B cell (primary cell): ENCODE measurements around the gene GUCY2D. TPM values are rescaled to one million over a fixed set of nuclear protein-coding genes. Genes with fewer than 3 reads are reported as not detected.

Source experiments
- ATAC-seq: fragments of 200-7000 bp; cut with Tn5 transposase; one replicate; pipeline ENCODE4 v1.10.0; 2021; ENCODE audit warnings: low read depth, mild to moderate bottlenecking, moderate number of reproducible peaks, moderate library complexity
- CTCF ChIA-PET: fragments of 350-600 bp; sonication (Branson Sonifier 250); formaldehyde crosslinking; loops from one replicate; lab custom pipeline; 2021; ENCODE audit warnings: antibody characterized with exemption, inconsistent platforms; lab: Charles Lee
- POLR2A ChIA-PET: fragments of 350-600 bp; sonication (Branson Sonifier 250); formaldehyde crosslinking; loops from one replicate; lab custom pipeline; 2021; ENCODE audit warnings: antibody characterized with exemption; lab: Charles Lee
- DNase-seq: peaks from one replicate; pipeline ENCODE4 v3.0.0; 2013
- H2AFZ ChIP-seq: 2 replicates; pipeline ENCODE4 v1.6.1; 2012; ENCODE audit warnings: mild to moderate bottlenecking, low read depth, low read length; ENCODE audit not compliant: insufficient read depth, poor library complexity, severe bottlenecking
- H3K27ac ChIP-seq, 2 donors: 1 replicate in 1 of 2; 2 replicates in 1 of 2; pipeline ENCODE4 v1.5.1; 2012 to 2013; ENCODE audit warnings: low read length in 2 of 2, mild to moderate bottlenecking in 2 of 2, moderate library complexity in 1 of 2
- H3K27me3 ChIP-seq, 4 experiments: fragments of 200-600 bp in 1 of 4; sonication (generic) in 1 of 4; replicated peaks in 1 of 4; 1 replicate in 2 of 4; 2 replicates in 2 of 4; pipeline versions ENCODE4 v1.6.1 to v1.7.0; 2013 to 2016; ENCODE audit warnings: low read length in 3 of 4, mild to moderate bottlenecking in 2 of 4, mixed read lengths in 1 of 4, moderate library complexity in 1 of 4; ENCODE audit not compliant: insufficient read depth in 4 of 4, control insufficient read depth in 3 of 4; ENCODE audit errors: control extremely low read depth in 1 of 4
- H3K36me3 ChIP-seq, 2 experiments: replicated peaks in 1 of 2; 1 replicate in 1 of 2; 2 replicates in 1 of 2; pipeline versions ENCODE4 v1.6.1 to v1.7.1; 2013; ENCODE audit warnings: low read length in 1 of 2; ENCODE audit not compliant: insufficient read depth in 2 of 2, control insufficient read depth in 1 of 2; ENCODE audit errors: control extremely low read depth in 1 of 2, extremely low read depth in 1 of 2
- H3K4me1 ChIP-seq, 2 donors: fragments of 200-600 bp in 1 of 2; sonication (generic) in 1 of 2; 1 replicate in 1 of 2; 2 replicates in 1 of 2; pipeline versions ENCODE4 v1.5.1 to v1.6.1; 2013 to 2017; ENCODE audit warnings: low read length in 2 of 2; ENCODE audit not compliant: control insufficient read depth in 2 of 2, insufficient read depth in 2 of 2
- H3K4me2 ChIP-seq: replicated peaks from 2 replicates; pipeline ENCODE3; 2012; ENCODE audit warnings: mild to moderate bottlenecking, low read depth, low read length; ENCODE audit not compliant: poor library complexity, severe bottlenecking
- H3K4me3 ChIP-seq, 5 experiments: fragments of 200-600 bp in 1 of 5; sonication (generic) in 1 of 5; 1 replicate in 3 of 5; 2 replicates in 2 of 5; pipeline versions ENCODE4 v1.5.1 to v1.7.0; 2011 to 2016; ENCODE audit warnings: low read length in 4 of 5, mild to moderate bottlenecking in 4 of 5, low read depth in 2 of 5, control low read depth in 1 of 5, moderate library complexity in 1 of 5; ENCODE audit not compliant: insufficient read depth in 1 of 5; ENCODE audit errors: control extremely low read depth in 1 of 5, extremely low read depth in 1 of 5
- H3K79me2 ChIP-seq: fragments of 200-600 bp; sonication (generic); one replicate; pipeline ENCODE4 v1.6.0; 2016; ENCODE audit warnings: low read length; ENCODE audit not compliant: control insufficient read depth, insufficient read depth
- H3K9ac ChIP-seq: fragments of 200-600 bp; sonication (generic); 2 replicates; pipeline ENCODE4 v1.6.1; 2017; ENCODE audit warnings: mild to moderate bottlenecking, low read length, moderate library complexity
- H3K9me3 ChIP-seq, 3 donors: one replicate each; pipeline versions ENCODE4 v1.6.1 to v1.7.1; 2013; ENCODE audit warnings: low read length in 2 of 3; ENCODE audit not compliant: control insufficient read depth in 2 of 3, insufficient read depth in 1 of 3; ENCODE audit errors: control extremely low read depth in 1 of 3
- H4K20me1 ChIP-seq: 2 replicates; pipeline ENCODE4 v1.6.0; 2012; ENCODE audit warnings: mild to moderate bottlenecking, low read length; ENCODE audit not compliant: insufficient read depth, control insufficient read depth, poor library complexity, severe bottlenecking
- H3K27ac Mint-ChIP-seq: one replicate; pipeline ENCODE4 v1.8.0; 2021; ENCODE audit warnings: mixed read lengths
- H3K27me3 Mint-ChIP-seq: one replicate; pipeline ENCODE4 v1.8.0; 2021; ENCODE audit warnings: mixed read lengths
- H3K4me1 Mint-ChIP-seq: one replicate; pipeline ENCODE4 v1.8.0; 2021; ENCODE audit warnings: mixed read lengths
- H3K4me3 Mint-ChIP-seq: one replicate; pipeline ENCODE4 v1.8.0; 2021; ENCODE audit warnings: mixed read lengths
- H3K9me3 Mint-ChIP-seq: one replicate; pipeline ENCODE4 v1.8.0; 2022; ENCODE audit warnings: mixed read lengths; ENCODE audit not compliant: insufficient read depth
- EZH2 ChIP-seq: IDR thresholded peaks from 2 replicates; pipeline ENCODE4 v1.6.1; 2012; ENCODE audit warnings: borderline replicate concordance, low read depth, mild to moderate bottlenecking, moderate library complexity, low read length; ENCODE audit not compliant: insufficient read depth, poor library complexity, severe bottlenecking
- WGBS: methylation state at CpG from one replicate; pipeline ENCODE4 v1.1.5; 2013; ENCODE audit warnings: missing lambda C conversion rate; ENCODE audit not compliant: insufficient coverage; 5-methylcytosine and 5-hydroxymethylcytosine counted together
- intact Hi-C: fragments of 100-400 bp; cut with micrococcal nuclease; formaldehyde crosslinking; loops from one replicate; pipeline ENCODE4 v1.10.0; 2022
- polyA plus RNA-seq: library from polyadenylated mRNA; depleted of rRNA; stranded (reverse); fragments of >200 nt; gene quantifications from 2 replicates; pipeline ENCODE4 v1.2.3, GENCODE V29; 2012
- total RNA-seq, 2 donors: library from RNA; stranded (reverse); fragments of 120-200 nt in 1 of 2; gene quantifications; 1 replicate in 1 of 2; 2 replicates in 1 of 2; pipeline versions ENCODE4 v1.2.3 to v1.2.4, GENCODE V29; 2013 to 2022
- TF ChIP-seq, protein P1 (sequence below): fragments of 200-600 bp; IDR thresholded peaks from one replicate; pipeline ENCODE4 v1.8.0; 2022; ENCODE audit warnings: antibody characterized with exemption, mild to moderate bottlenecking

GUCY2D gene
- total and polyA plus RNA-seq, 2 donors (not counting 1 experiment from before 2014, with no cell fraction given) = not detected

DNA sequence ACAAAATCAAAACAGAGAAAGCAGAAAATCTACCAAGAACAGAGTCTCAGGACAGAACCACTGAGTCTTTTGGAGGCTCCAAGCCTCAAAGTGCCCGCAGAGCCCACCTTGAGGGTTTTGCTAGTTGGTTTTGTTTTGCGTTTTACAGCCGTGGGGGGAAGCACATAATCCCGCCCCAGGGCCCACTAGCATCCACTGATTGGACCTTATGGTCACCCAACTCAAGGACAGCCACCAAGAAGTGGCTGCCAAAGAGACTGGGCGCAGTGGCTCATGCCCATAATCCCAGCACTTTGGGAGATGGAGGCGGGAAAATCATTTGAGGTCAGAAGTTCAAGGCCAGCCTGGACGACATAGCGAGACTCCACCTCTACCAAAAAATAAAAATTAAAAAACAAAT lies 46.3 kb downstream of the GUCY2D start:
- Histone ChIP-seq H3K36me3 (no peaks in the 10 kb centered on the region), H3K27me3 (no peaks in the 10 kb centered on the region), H3K27ac (no peak overlapping the region), H3K4me1 (no peaks in the 10 kb centered on the region), H4K20me1 (no peaks in the 10 kb centered on the region), H3K79me2 (no peaks in the 10 kb centered on the region), H3K4me2 (no peak overlapping the region), H2AFZ (no peak overlapping the region), H3K9ac (no peak overlapping the region), H3K4me3 (no peak overlapping the region), H3K9me3 (no peaks in the 10 kb centered on the region)
- H3K27ac Mint-ChIP-seq = no peak overlapping the region
- H3K9me3 Mint-ChIP-seq = no peaks in the 10 kb centered on the region
- no peaks in the 10 kb centered on the region for H3K4me1 Mint-ChIP-seq
- DNase-seq (peak; percentile 3), ATAC-seq (no peak)
- POLR2A ChIA-PET = no interaction called here
- no peak overlapping the region for H3K4me3 Mint-ChIP-seq
- intact Hi-C loops = no loop called here
- no peak for TF ChIP-seq EZH2
- CTCF ChIA-PET = no interaction called here
- peaks cover 12% of the 10 kb centered on the region for H3K27me3 Mint-ChIP-seq
- 83% methylated on average over 2 of the region's 8 CpGs for WGBS

DNA sequence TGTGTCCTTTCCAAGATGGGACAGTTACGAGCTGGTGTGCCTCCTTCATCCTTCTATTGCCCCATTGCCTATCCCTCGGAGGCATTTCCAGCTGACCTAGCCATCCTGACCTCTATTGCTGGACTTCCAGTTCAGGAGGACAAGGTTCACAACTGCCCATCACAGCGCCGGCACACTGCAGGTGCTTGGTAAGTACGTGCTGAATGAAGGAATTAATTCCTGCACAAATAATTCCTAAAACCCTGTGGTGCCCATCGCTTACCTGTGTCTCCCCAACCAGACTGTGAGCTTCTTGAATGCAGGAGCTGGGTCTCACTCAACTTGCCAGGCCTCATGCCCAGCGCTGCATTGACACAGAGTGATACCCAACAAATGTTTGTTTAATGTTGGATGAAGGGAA lies 49.4 kb downstream of the GUCY2D start:
- Mint-ChIP-seq H3K4me3 (no peak overlapping the region), H3K4me1 (peaks cover 17% of the 10 kb centered on the region), H3K27ac (no peak overlapping the region), H3K27me3 (peaks cover 2% of the 10 kb centered on the region), H3K9me3 (no peaks in the 10 kb centered on the region)
- WGBS = 97% methylated on average over 7 of the region's 7 CpGs
- Histone ChIP-seq H3K36me3 (no peaks in the 10 kb centered on the region), H2AFZ (no peak overlapping the region), H3K4me2 (no peak overlapping the region), H3K9ac (no peak overlapping the region), H3K27ac (no peak overlapping the region), H4K20me1 (no peaks in the 10 kb centered on the region), H3K79me2 (no peaks in the 10 kb centered on the region), H3K4me3 (no peak overlapping the region), H3K4me1 (peaks cover 13 to 14% of the 10 kb centered on the region in 2 donors), H3K27me3 (no peaks in the 10 kb centered on the region), H3K9me3 (no peaks in the 10 kb centered on the region)
- POLR2A ChIA-PET = no interaction called here
- TF ChIP-seq, protein P1, sequence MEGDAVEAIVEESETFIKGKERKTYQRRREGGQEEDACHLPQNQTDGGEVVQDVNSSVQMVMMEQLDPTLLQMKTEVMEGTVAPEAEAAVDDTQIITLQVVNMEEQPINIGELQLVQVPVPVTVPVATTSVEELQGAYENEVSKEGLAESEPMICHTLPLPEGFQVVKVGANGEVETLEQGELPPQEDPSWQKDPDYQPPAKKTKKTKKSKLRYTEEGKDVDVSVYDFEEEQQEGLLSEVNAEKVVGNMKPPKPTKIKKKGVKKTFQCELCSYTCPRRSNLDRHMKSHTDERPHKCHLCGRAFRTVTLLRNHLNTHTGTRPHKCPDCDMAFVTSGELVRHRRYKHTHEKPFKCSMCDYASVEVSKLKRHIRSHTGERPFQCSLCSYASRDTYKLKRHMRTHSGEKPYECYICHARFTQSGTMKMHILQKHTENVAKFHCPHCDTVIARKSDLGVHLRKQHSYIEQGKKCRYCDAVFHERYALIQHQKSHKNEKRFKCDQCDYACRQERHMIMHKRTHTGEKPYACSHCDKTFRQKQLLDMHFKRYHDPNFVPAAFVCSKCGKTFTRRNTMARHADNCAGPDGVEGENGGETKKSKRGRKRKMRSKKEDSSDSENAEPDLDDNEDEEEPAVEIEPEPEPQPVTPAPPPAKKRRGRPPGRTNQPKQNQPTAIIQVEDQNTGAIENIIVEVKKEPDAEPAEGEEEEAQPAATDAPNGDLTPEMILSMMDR = no peak
- no peak for TF ChIP-seq EZH2
- intact Hi-C loops = no loop called here
- no peak for ATAC-seq
- DNase-seq = no peak
- CTCF ChIA-PET = interaction anchor here (0.7 to 1.5 kb wide), 3 partner anchors 9 to 62 kb away, joined by 3 to 6 read pairs (median 4); no protein-coding TSS in a partner anchor
